Measurements from ENCODE around the gene STRBP.

Gene STRBP

GRCh38 chr9:123074628-123075027 lies 193.8 kb downstream of the STRBP start:
- POLR2A ChIA-PET: no interaction called here
- no peak for TF ChIP-seq CTCF (IDR thresholded peaks at IDR 0.05; ENCODE audit: control extremely low read depth, extremely low read depth, low read depth, missing control alignments)
- no peak for DNase-seq (ENCODE audit: extremely low spot score)
- CTCF ChIA-PET: interaction anchor here (1.2 to 4.7 kb wide), 3 partner anchors 10 to 275 kb away, joined by 3 to 34 read pairs (median 5); no protein-coding TSS in a partner anchor

- ChIA-PET POLR2A (no interaction called here), CTCF (interaction anchor here (1.2 to 4.7 kb wide), 6 partner anchors 8 to 276 kb away, joined by 3 to 34 read pairs (median 5); no protein-coding TSS in a partner anchor)
- DNase-seq (ENCODE audit: extremely low spot score): no peak
- TF ChIP-seq CTCF (IDR thresholded peaks at IDR 0.05; ENCODE audit: control extremely low read depth, extremely low read depth, low read depth, missing control alignments): no peak
These were observed 194.4 kb downstream of the STRBP start for GRCh38 chr9:123073991-123074422.

GRCh38 chr9:123073441-123073840 lies 194.9 kb downstream of the STRBP start:
- ChIA-PET POLR2A (no interaction called here), CTCF (interaction anchor here (0.9 to 4.7 kb wide), 8 partner anchors 8 to 276 kb away, joined by 3 to 34 read pairs (median 5); no protein-coding TSS in a partner anchor)
- TF ChIP-seq CTCF (IDR thresholded peaks at IDR 0.05; ENCODE audit: control extremely low read depth, extremely low read depth, low read depth, missing control alignments): no peak
- no peak for DNase-seq (ENCODE audit: extremely low spot score)

GRCh38 chr9:123072407-123072995 lies 195.9 kb downstream of the STRBP start:
- ChIA-PET POLR2A (no interaction called here), CTCF (interaction anchor here (0.9 to 1.8 kb wide), 7 partner anchors 8 to 276 kb away, joined by 3 to 6 read pairs (median 3); no protein-coding TSS in a partner anchor)
- no peak for DNase-seq (ENCODE audit: extremely low spot score)
- no peak for TF ChIP-seq CTCF (IDR thresholded peaks at IDR 0.05; ENCODE audit: control extremely low read depth, extremely low read depth, low read depth, missing control alignments)

All from GM10248 (cell line).